H1 (cell line): ENCODE results near the gene COL4A2. TPM values are rescaled to one million over a fixed set of nuclear protein-coding genes. Genes with fewer than 3 reads are reported as not detected.

Source experiments
- CTCF ChIA-PET: fragments of 300-600 bp; sonication (Branson Sonifier 250); formaldehyde crosslinking; loops from one replicate; lab custom pipeline; 2021; ENCODE audit not compliant: partially characterized antibody; lab: Charles Lee
- POLR2A ChIA-PET: fragments of 300-600 bp; sonication (Branson Sonifier 250); formaldehyde crosslinking; loops from one replicate; lab custom pipeline; 2021; ENCODE audit warnings: inconsistent platforms; ENCODE audit not compliant: partially characterized antibody; lab: Charles Lee
- DNase-seq, 2 experiments: peaks; one replicate each; pipeline versions ENCODE4 v3.0.0 to v3.0.0-alpha.2; 2010 to 2022; ENCODE audit warnings: low spot score in 2 of 2, low read depth in 1 of 2, mixed read lengths in 1 of 2
- FAIRE-seq: peaks from 2 replicates; lab custom pipeline; 2011; peaks lifted over from hg19 to GRCh38; lab: Jason Lieb, UNC
- H2AFZ ChIP-seq: 2 replicates; pipeline ENCODE4 v1.8.1; 2012; ENCODE audit warnings: low read length, inconsistent platforms
- H2AK5ac ChIP-seq: 2 replicates; pipeline ENCODE4 v1.6.1; 2013; ENCODE audit warnings: low read depth, low read length
- H2BK120ac ChIP-seq: replicated peaks from 2 replicates; pipeline ENCODE3; 2013; ENCODE audit warnings: low read depth, low read length, inconsistent platforms
- H2BK12ac ChIP-seq: 2 replicates; pipeline ENCODE4 v1.6.1; 2013; ENCODE audit warnings: low read depth, low read length
- H2BK15ac ChIP-seq: 2 replicates; pipeline ENCODE4 v1.6.1; 2013; ENCODE audit warnings: low read length
- H2BK20ac ChIP-seq: 2 replicates; pipeline ENCODE4 v1.6.1; 2013; ENCODE audit warnings: low read length
- H2BK5ac ChIP-seq: 2 replicates; pipeline ENCODE4 v1.6.1; 2013; ENCODE audit warnings: low read depth, low read length
- H3K14ac ChIP-seq: 2 replicates; pipeline ENCODE4 v1.6.1; 2013; ENCODE audit warnings: inconsistent platforms; ENCODE audit not compliant: insufficient read length
- H3K18ac ChIP-seq: 2 replicates; pipeline ENCODE4 v1.6.1; 2013; ENCODE audit warnings: low read length; ENCODE audit errors: extremely low read depth
- H3K23ac ChIP-seq: 2 replicates; pipeline ENCODE4 v1.6.1; 2013; ENCODE audit warnings: inconsistent platforms; ENCODE audit not compliant: insufficient read length
- H3K23me2 ChIP-seq: 2 replicates; pipeline ENCODE4 v1.6.1; 2013; ENCODE audit warnings: low read depth, low read length
- H3K27ac ChIP-seq: 2 replicates; pipeline ENCODE4 v1.6.1; 2011; ENCODE audit warnings: low read depth, low read length, inconsistent platforms
- H3K27me3 ChIP-seq, 4 experiments: replicated peaks in 1 of 4; 1 replicate in 1 of 4; 2 replicates in 3 of 4; pipeline versions ENCODE4 v1.6.1 to v1.8.1; 2011 to 2013; ENCODE audit warnings: low read length in 3 of 4, mild to moderate bottlenecking in 3 of 4, inconsistent platforms in 2 of 4, mixed read lengths in 2 of 4, moderate library complexity in 1 of 4; ENCODE audit not compliant: control insufficient read depth in 3 of 4, insufficient read depth in 3 of 4; ENCODE audit errors: extremely low read depth in 1 of 4
- H3K36me3 ChIP-seq, 4 experiments: 2 replicates each; pipeline versions ENCODE4 v1.6.1 to v1.8.1; 2011 to 2013; ENCODE audit warnings: mild to moderate bottlenecking in 4 of 4, low read length in 3 of 4, moderate library complexity in 2 of 4, control low read depth in 1 of 4, inconsistent platforms in 1 of 4; ENCODE audit not compliant: insufficient read depth in 4 of 4, control insufficient read depth in 2 of 4
- H3K4ac ChIP-seq: replicated peaks from 2 replicates; pipeline ENCODE3; 2013; ENCODE audit warnings: low read length, low read depth, mixed read lengths, inconsistent platforms; ENCODE audit not compliant: insufficient read length
- H3K4me1 ChIP-seq, 4 experiments: replicated peaks in 1 of 4; 1 replicate in 1 of 4; 2 replicates in 3 of 4; pipeline versions ENCODE4 v1.6.1 to v1.8.1; 2011 to 2013; ENCODE audit warnings: low read length in 3 of 4, inconsistent platforms in 2 of 4, mixed read lengths in 1 of 4; ENCODE audit not compliant: insufficient read depth in 4 of 4, control insufficient read depth in 3 of 4
- H3K4me2 ChIP-seq, 2 experiments: 2 replicates each; pipeline versions ENCODE4 v1.6.1 to v1.8.1; 2011 to 2013; ENCODE audit warnings: low read depth in 2 of 2, low read length in 2 of 2, control low read depth in 1 of 2, inconsistent platforms in 1 of 2, mild to moderate bottlenecking in 1 of 2; ENCODE audit not compliant: insufficient read depth in 1 of 2
- H3K4me3 ChIP-seq, 4 experiments: fragments of 200-600, 300-600 bp in 1 of 4; sonication (generic), shearing (Covaris generic), sonication (Bioruptor Twin) in 1 of 4; 2 replicates each; pipeline versions ENCODE4 v1.5.1 to v1.8.1; 2011 to 2016; ENCODE audit warnings: low read length in 4 of 4, low read depth in 3 of 4, control low read depth in 2 of 4, inconsistent platforms in 2 of 4, mild to moderate bottlenecking in 2 of 4, mixed read lengths in 1 of 4, moderate library complexity in 1 of 4; ENCODE audit not compliant: insufficient read depth in 2 of 4; ENCODE audit errors: extremely low read depth in 1 of 4
- H3K56ac ChIP-seq: replicated peaks from 2 replicates; pipeline ENCODE3; 2013; ENCODE audit warnings: low read depth, mild to moderate bottlenecking, mixed read lengths, low read length, inconsistent platforms; ENCODE audit not compliant: insufficient read length
- H3K79me1 ChIP-seq: 2 replicates; pipeline ENCODE4 v1.6.1; 2013; ENCODE audit warnings: low read depth, low read length, control low read depth
- H3K79me2 ChIP-seq, 2 experiments: 2 replicates each; pipeline versions ENCODE4 v1.6.1 to v1.8.1; 2012 to 2013; ENCODE audit warnings: low read length in 2 of 2, mild to moderate bottlenecking in 2 of 2, inconsistent platforms in 1 of 2; ENCODE audit not compliant: insufficient read depth in 2 of 2, control insufficient read depth in 1 of 2
- H3K9ac ChIP-seq, 4 experiments: replicated peaks in 1 of 4; 1 replicate in 1 of 4; 2 replicates in 3 of 4; pipeline versions ENCODE4 v1.6.1 to v1.8.1; 2011 to 2013; ENCODE audit warnings: low read depth in 3 of 4, low read length in 3 of 4, control low read depth in 2 of 4, mild to moderate bottlenecking in 2 of 4, moderate library complexity in 2 of 4, inconsistent platforms in 1 of 4; ENCODE audit errors: extremely low read depth in 1 of 4
- H3K9me3 ChIP-seq, 2 experiments: 2 replicates each; pipeline versions ENCODE4 v1.6.1 to v1.8.1; 2012 to 2013; ENCODE audit warnings: mild to moderate bottlenecking in 2 of 2, moderate library complexity in 2 of 2, control low read depth in 1 of 2, inconsistent platforms in 1 of 2, low read depth in 1 of 2, low read length in 1 of 2, mixed read lengths in 1 of 2; ENCODE audit not compliant: insufficient read depth in 2 of 2
- H4K20me1 ChIP-seq, 2 experiments: replicated peaks in 1 of 2; 2 replicates each; pipeline versions ENCODE3 to v1.8.1; 2011 to 2013; ENCODE audit warnings: inconsistent platforms in 2 of 2, low read length in 2 of 2, mild to moderate bottlenecking in 1 of 2; ENCODE audit not compliant: insufficient read depth in 2 of 2, control insufficient read depth in 1 of 2
- H4K5ac ChIP-seq: 2 replicates; pipeline ENCODE4 v1.6.1; 2013; ENCODE audit warnings: low read length, low read depth, mixed read lengths, inconsistent platforms; ENCODE audit not compliant: insufficient read length
- H4K8ac ChIP-seq: 2 replicates; pipeline ENCODE4 v1.8.0; 2013; ENCODE audit warnings: mild to moderate bottlenecking, moderate library complexity, low read length, inconsistent platforms; ENCODE audit not compliant: insufficient read depth; ENCODE audit errors: extremely low read depth
- H4K91ac ChIP-seq: replicated peaks from 2 replicates; pipeline ENCODE3; 2013; ENCODE audit warnings: low read length, mixed read lengths, inconsistent platforms; ENCODE audit not compliant: insufficient read length
- BCL11A ChIP-seq, 2 experiments: IDR thresholded peaks; one replicate each; pipeline ENCODE4 v1.6.1; 2011; ENCODE audit warnings: low read depth in 2 of 2, low read length in 2 of 2, mild to moderate bottlenecking in 2 of 2
- CHD2 ChIP-seq: IDR thresholded peaks from 2 replicates; pipeline ENCODE4 v1.6.1; 2012; ENCODE audit warnings: low read length, improper control_type of control experiment
- CTBP2 ChIP-seq: IDR thresholded peaks from 2 replicates; pipeline ENCODE4 v1.7.0; 2011; ENCODE audit warnings: borderline replicate concordance, mild to moderate bottlenecking, moderate library complexity, mixed read lengths, low read length; ENCODE audit not compliant: insufficient read depth, insufficient read length
- EGR1 ChIP-seq: IDR thresholded peaks from 2 replicates; pipeline ENCODE4 v1.6.1; 2011; ENCODE audit warnings: low read depth, low read length, borderline replicate concordance
- EP300 ChIP-seq, 2 experiments: IDR thresholded peaks; 1 replicate in 1 of 2; 2 replicates in 1 of 2; pipeline ENCODE4 v1.6.1; 2011 to 2012; ENCODE audit warnings: low read depth in 2 of 2, low read length in 2 of 2, mild to moderate bottlenecking in 2 of 2, borderline replicate concordance in 1 of 2, inconsistent platforms in 1 of 2, moderate library complexity in 1 of 2
- HDAC2 ChIP-seq, 2 experiments: fragments of 300-600 bp in 1 of 2; sonication (generic) in 1 of 2; IDR thresholded peaks; 2 replicates each; pipeline ENCODE4 v1.6.1; 2011 to 2012; ENCODE audit warnings: low read depth in 2 of 2, low read length in 2 of 2, mild to moderate bottlenecking in 2 of 2, moderate library complexity in 2 of 2, borderline replicate concordance in 1 of 2, inconsistent platforms in 1 of 2
- JUND ChIP-seq: IDR thresholded peaks from 2 replicates; pipeline ENCODE4 v1.6.1; 2011; ENCODE audit warnings: mild to moderate bottlenecking, improper control_type of control experiment, low read length
- NRF1 ChIP-seq: IDR thresholded peaks from 2 replicates; pipeline ENCODE4 v1.6.1; 2011; ENCODE audit warnings: mild to moderate bottlenecking, low read depth, low read length, improper control_type of control experiment
- SIX5 ChIP-seq: IDR thresholded peaks from 2 replicates; pipeline ENCODE4 v1.6.1; 2011; ENCODE audit warnings: mild to moderate bottlenecking, low read depth, low read length
- SP4 ChIP-seq: IDR thresholded peaks from 2 replicates; pipeline ENCODE4 v1.6.1; 2012; ENCODE audit warnings: low read length, inconsistent platforms
- WGBS, 2 experiments: shearing (Covaris generic) in 1 of 2; methylation state at CpG; one replicate each; pipeline versions ENCODE4 v1.1.6 to v1.1.7; 2013 to 2015; ENCODE audit warnings: low lambda C conversion rate in 2 of 2, mixed read lengths in 2 of 2, inconsistent platforms in 1 of 2, low coverage in 1 of 2, missing lambda C conversion rate in 1 of 2; ENCODE audit not compliant: insufficient replicate concordance in 2 of 2, insufficient coverage in 1 of 2, insufficient read length in 1 of 2; ENCODE audit errors: extremely low coverage in 1 of 2, missing lambda C conversion rate in 1 of 2; 5-methylcytosine and 5-hydroxymethylcytosine counted together
- polyA plus RNA-seq, 7 experiments: library from polyadenylated mRNA; depleted of rRNA in 3 of 7; stranded (reverse) in 5 of 7; unstranded in 2 of 7; fragments of >200 nt in 5 of 7; fragments of 200-250 nt in 2 of 7; gene quantifications; 1 replicate in 5 of 7; 2 replicates in 1 of 7; 4 replicates in 1 of 7; pipeline versions ENCODE4 v1.2.1 to v1.2.3, GENCODE V29; 2011 to 2013; ENCODE audit warnings: missing spikeins in 2 of 7, mixed read lengths in 2 of 7
- total RNA-seq: library from RNA; stranded (reverse); fragmentation: NEBNext Ultra II Directional; extraction: Animal tissue kit (Norgen Biotek cat#: 25700); gene quantifications from 2 replicates; pipeline ENCODE4 v1.2.1, GENCODE V29; 2021

The COL4A2 gene
- total and polyA plus RNA-seq, 2 of the 8 experiments (the other 6 are each of a cell fraction or from before 2014, with no cell fraction given) = 80.4 to 87.3 TPM

DNA sequence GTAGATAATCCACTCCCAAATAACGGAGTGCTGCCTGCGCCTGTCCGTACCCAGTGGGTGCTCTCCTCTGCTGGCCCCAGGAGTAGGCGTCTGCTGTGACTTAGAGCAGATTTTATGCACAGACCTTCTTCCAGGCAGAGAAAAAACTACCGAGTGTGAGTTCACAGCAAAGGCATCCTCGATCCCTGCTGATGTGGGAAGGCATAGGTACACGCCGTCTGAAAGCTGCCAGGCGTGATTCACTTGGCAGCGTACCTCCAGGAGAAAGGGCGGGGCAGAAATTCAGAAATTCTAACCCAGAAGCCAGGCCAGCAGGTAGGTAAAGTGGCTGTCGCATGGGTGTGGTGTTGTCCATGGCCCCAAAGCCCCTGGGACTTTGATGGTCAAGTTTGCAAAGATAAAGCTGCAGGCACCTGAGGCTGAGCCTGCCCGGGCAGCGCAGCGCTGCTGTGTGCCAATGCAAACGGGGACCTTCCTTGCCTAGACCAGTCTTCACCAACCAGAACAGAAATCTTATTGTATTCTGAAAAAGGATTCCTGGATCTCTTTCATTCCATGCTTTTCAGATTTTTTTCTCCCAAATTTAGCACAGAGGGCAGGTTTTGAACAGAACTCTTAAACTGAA, 36.3 kb downstream of the COL4A2 start:
- H3K79me2 ChIP-seq = no peaks in the 10 kb centered on the region; a peak in 1 of 4 replicates
- H3K4me3 ChIP-seq = no peak overlapping the region
- no peaks in the 10 kb centered on the region for H3K27me3 ChIP-seq
- peaks cover 7% of the 10 kb centered on the region for H3K79me1 ChIP-seq
- no peak overlapping the region for H4K8ac ChIP-seq
- no peak overlapping the region for H3K9ac ChIP-seq
- no peak overlapping the region for H3K4me2 ChIP-seq
- no peak overlapping the region for H2BK12ac ChIP-seq
- no peak overlapping the region for H3K18ac ChIP-seq
- H3K4ac ChIP-seq = no peak overlapping the region
- no peaks in the 10 kb centered on the region for H3K9me3 ChIP-seq
- H2AK5ac ChIP-seq = no peak overlapping the region
- no peak overlapping the region for H3K56ac ChIP-seq
- H4K5ac ChIP-seq = no peak overlapping the region
- CTCF ChIA-PET = interaction anchor here (1.3 to 3.4 kb wide), 5 partner anchors 9 to 97 kb away, joined by 3 to 14 read pairs (median 7); no protein-coding TSS in a partner anchor
- peaks cover 3 to 20% (median 10%) of the 10 kb centered on the region in 4 experiments; a peak in 6 of 7 replicates for H3K4me1 ChIP-seq
- H2BK120ac ChIP-seq = no peak overlapping the region
- H2BK5ac ChIP-seq = no peak overlapping the region
- no peak overlapping the region for H2BK15ac ChIP-seq
- no peak overlapping the region for H3K27ac ChIP-seq
- POLR2A ChIA-PET = interaction anchor here (1.3 to 1.9 kb wide), 3 partner anchors 12 to 17 kb away, joined by 3 to 7 read pairs (median 4); no protein-coding TSS in a partner anchor
- DNase-seq (no peak), FAIRE-seq (no peak)
- H3K23me2 ChIP-seq = no peaks in the 10 kb centered on the region
- H3K23ac ChIP-seq = no peak overlapping the region
- no peak overlapping the region for H4K91ac ChIP-seq
- 88% methylated on average over 16 of the region's 16 CpGs; no CpG with 5 or more reads in 1 of the 2 experiments for WGBS, 2 experiments
- no peak overlapping the region for H3K14ac ChIP-seq
- peaks cover 4 to 8% of the 10 kb centered on the region in 2 experiments for H4K20me1 ChIP-seq
- H2AFZ ChIP-seq = no peak overlapping the region
- no peak overlapping the region for H2BK20ac ChIP-seq
- TF ChIP-seq BCL11A (IDR thresholded peaks at IDR 0.05; ENCODE audit: low read depth in 2 of 2, low read length in 2 of 2) = no peak
- no peak for TF ChIP-seq SIX5
- TF ChIP-seq NRF1 = no peak
- TF ChIP-seq HDAC2 (IDR thresholded peaks at IDR 0.05; ENCODE audit: borderline replicate concordance in 1 of 2, low read depth in 2 of 2, low read length in 2 of 2) = no peak
- no peak for TF ChIP-seq EP300 (IDR thresholded peaks at IDR 0.05; ENCODE audit: borderline replicate concordance in 1 of 2, low read depth in 2 of 2, low read length in 2 of 2)
- TF ChIP-seq SP4 = no peak
- no peak for TF ChIP-seq EGR1
- TF ChIP-seq CTBP2 = no peak
- TF ChIP-seq JUND = no peak
- no peak for TF ChIP-seq CHD2
- H3K36me3 ChIP-seq = no peaks in the 10 kb centered on the region
